Measurements from ENCODE around the gene GHITM. TPM values are rescaled to one million over a fixed set of nuclear protein-coding genes. Genes with fewer than 3 reads are reported as not detected.
"Not testable (repeated sequence)": the region's sequence is repeated elsewhere in the genome, so short reads cannot be mapped to it uniquely, and the experiment has no call there.

GHITM gene, protein sequence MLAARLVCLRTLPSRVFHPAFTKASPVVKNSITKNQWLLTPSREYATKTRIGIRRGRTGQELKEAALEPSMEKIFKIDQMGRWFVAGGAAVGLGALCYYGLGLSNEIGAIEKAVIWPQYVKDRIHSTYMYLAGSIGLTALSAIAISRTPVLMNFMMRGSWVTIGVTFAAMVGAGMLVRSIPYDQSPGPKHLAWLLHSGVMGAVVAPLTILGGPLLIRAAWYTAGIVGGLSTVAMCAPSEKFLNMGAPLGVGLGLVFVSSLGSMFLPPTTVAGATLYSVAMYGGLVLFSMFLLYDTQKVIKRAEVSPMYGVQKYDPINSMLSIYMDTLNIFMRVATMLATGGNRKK
- 176 TPM for polyA plus RNA-seq (ENCODE audit: insufficient read length)
- long read RNA-seq, donor 1, transcript GHITM-201 (9 exons, 2,128 nt): major isoform, 63 of 208 reads
- long read RNA-seq, donor 1, partial matches to known transcripts: 145 of 208 reads
- long read RNA-seq, donor 1, other reads (novel, unspliced or antisense): 0 of 208 reads
- long read RNA-seq, donor 2, transcript GHITM-201 (9 exons, 2,128 nt): major isoform, 53 of 131 reads
- long read RNA-seq, donor 2, partial matches to known transcripts: 78 of 131 reads
- long read RNA-seq, donor 2, other reads (novel, unspliced or antisense): 0 of 131 reads
- long read RNA-seq, donor 3, transcript GHITM-201 (9 exons, 2,128 nt): major isoform, 53 of 139 reads
- long read RNA-seq, donor 3, partial matches to known transcripts: 86 of 139 reads
- long read RNA-seq, donor 3, other reads (novel, unspliced or antisense): 0 of 139 reads
- long read RNA-seq, donor 4, partial matches to known transcripts: 22 of 23 reads
- long read RNA-seq, donor 4, other reads (novel, unspliced or antisense): 0 of 23 reads
- long read RNA-seq, donor 5, transcript GHITM-201 (9 exons, 2,128 nt): major isoform, 135 of 258 reads
- long read RNA-seq, donor 5, partial matches to known transcripts: 123 of 258 reads
- long read RNA-seq, donor 5, other reads (novel, unspliced or antisense): 0 of 258 reads
- long read RNA-seq, donor 6, transcript GHITM-201 (9 exons, 2,128 nt): major isoform, 45 of 129 reads
- long read RNA-seq, donor 6, partial matches to known transcripts: 84 of 129 reads
- long read RNA-seq, donor 6, other reads (novel, unspliced or antisense): 0 of 129 reads
- long read RNA-seq, donor 7, transcript GHITM-201 (9 exons, 2,128 nt): major isoform, 85 of 218 reads
- long read RNA-seq, donor 7, partial matches to known transcripts: 133 of 218 reads
- long read RNA-seq, donor 7, other reads (novel, unspliced or antisense): 0 of 218 reads
- long read RNA-seq, donor 8, transcript GHITM-201 (9 exons, 2,128 nt): major isoform, 42 of 64 reads
- long read RNA-seq, donor 8, partial matches to known transcripts: 22 of 64 reads
- long read RNA-seq, donor 8, other reads (novel, unspliced or antisense): 0 of 64 reads

DNA sequence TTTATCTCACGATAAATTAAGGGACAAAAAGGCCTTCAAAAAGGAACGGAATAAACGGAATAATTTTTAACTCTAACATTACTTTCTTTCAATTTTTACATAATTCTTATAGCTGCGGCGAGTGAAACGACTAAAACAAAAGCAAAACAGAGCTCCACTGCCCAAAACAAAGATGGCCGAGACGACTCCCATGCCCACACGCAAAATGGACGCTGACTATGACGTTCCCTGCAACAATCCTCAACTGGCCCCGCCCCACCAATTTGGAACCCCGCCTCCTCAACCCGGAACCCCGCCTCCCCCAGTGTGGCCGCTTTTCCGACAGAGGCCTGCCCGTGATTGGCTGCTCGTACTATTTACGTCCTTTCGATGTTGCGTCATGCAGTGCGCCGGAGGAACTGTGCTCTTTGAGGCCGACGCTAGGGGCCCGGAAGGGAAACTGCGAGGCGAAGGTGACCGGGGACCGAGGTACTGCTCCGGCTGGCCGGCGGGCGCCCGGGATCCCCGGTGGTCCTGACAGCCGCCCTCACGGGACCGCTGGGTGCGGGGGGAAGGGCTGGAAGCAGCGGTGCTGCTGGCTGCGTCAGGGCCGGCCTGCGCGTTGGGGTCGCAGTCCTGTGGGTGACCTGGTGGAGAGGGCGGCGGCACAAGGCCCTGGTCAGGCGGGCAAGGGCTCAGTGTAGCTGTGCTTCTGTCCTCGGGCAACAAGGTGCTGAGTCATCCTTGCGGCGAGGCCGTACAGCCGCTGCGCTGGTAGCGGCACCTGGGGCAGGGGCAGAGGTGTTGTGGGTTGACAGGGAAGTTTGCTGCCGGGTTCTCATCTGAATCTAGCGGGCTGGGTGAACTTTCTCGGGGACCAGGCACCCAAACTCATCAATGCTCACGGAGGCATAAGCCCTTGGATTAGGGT is at the start of gene GHITM:
Gene GHITM, plus strand, starts transcription at position 384 of the 910 bp plus-strand sequence. CDS start 1,992 bp downstream, outside the sequence.
- DNase-seq: peak; percentile 98

DNA sequence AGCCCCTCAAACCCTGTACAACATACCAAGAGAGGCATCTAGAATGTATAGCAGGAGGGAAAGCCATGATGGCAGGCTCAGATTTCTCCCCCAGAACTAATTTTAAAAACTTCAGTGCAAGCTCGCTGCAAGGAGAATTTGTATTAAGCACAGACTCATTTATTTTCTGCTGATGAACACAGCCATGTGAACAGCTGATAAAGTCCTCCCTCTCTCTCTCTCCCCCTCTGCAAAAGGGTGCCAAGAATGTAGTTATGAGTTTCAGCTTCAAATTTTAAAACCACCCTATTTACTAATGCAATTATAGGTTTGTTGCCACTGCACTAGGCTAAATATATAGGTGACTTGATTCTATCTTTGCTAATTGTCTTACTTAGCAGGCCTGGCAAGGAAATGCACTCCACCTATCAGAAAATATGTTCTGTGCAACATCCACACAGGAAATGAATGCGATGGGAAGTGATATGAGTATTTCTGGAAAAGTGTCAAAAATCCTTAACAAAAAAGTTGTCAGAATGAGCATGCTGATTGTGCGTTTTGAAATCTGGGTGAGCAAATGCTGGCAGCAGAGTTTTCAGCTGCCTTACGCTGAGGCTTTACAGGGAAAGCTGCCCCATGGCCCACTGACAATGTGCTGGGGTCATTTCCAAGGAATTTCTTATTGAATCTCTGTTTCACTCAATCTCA is 43.4 kb upstream of the GHITM start:
- no peak for DNase-seq

DNA sequence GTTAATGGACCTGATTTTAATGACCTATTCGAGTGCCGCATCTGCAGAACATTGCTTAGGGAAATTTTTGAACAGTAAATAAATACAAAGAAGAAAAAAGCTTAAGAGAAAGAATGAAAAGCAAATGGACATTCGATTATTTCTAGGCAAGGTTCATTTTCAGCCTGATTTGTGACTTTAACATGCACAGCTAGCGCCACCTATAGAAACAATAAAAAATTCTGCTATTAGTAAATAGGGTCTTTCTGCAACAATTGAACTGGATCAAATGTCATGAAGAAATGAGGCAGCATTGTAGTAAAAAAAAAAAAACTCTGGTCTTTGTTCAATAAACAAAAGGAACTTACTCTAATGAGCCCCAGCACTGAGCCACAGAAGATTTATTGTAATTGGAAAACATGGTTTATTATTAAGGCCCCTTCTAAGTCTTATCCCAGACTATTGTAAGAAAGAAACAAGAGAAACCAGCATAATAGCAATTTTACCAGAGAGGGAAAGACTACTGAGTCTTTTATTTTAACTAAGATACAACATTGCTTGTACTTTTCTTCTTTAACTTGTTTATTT is 41.4 kb upstream of the GHITM start:
- no peak for DNase-seq

DNA sequence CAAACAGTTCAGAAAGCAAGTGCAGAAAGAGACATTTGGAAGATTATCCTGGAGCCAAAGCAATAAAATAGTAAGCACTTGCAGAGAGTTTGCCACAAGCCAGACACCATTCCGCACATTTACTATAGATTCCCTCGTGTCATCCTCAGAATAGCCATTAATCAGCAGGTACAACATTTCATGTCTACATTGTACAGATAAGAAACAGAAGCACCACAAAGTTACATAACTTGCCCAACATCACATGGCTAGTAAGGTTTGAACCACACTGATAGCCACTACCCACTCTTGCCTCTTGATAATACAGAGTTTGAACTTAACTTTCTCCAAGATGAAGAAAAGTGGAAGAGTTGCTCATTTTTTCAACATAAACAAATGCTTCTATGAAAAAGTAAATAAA is 40.6 kb upstream of the GHITM start:
- DNase-seq: no peak

DNA sequence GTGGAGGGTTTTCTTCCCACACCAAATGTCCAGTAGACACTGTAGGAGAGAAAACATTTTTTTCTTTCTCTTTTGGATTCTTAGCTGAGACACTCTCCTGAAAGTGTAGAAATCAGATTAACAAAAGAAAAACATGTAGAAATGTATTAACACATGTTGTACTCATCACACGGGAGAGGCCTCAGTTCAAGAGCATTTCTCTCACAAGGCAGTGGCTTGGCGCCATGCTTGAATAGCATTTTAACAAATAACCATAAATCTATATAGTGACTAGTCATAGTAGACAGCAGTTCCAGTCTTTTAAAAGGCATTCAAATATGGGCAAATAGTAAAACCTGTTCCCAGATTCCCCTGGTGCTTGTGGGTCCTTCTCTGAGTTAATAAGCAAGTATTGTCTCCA is 38.3 kb upstream of the GHITM start:
- DNase-seq: no peak

DNA sequence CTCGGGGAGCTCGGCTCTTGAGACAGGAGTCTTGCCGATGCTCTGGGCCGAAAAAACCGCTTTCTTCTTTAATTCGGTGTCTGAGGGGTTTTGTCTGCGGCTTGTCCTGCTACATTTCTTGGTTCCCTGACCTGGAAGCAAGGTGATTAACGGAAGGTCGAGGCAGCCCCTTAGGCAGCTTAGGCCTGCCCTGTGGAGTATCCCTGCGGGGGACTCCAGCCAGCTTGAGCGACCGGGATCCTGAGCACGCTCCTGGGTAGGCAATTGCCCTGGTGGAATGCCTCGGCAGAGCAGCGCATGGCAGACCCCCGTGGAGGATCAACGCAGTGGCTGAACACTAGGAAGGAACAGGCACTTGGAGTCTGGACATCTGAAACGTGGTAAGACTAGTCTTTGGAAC is 30.5 kb upstream of the GHITM start:
- DNase-seq: no peak

DNA sequence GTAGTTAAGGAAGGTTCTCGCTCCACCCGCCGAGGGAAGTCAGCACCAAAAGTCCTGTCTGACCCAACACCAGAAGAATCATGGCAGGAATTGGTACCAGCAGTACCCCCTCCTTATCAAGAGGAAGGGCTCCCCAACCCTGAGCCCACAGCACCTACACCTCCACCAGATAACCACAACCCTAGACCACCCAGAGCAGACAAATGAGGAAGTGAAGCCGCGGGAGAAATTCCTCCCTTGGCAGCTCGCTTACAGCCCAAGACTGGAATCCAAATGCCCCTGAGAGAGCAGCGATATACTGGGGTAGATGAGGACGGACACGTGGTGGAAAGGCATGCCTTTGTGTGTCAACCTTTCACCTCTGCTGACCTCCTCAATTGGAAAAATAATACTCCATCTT is 29.5 kb upstream of the GHITM start:
- not testable (repeated sequence) for DNase-seq

DNA sequence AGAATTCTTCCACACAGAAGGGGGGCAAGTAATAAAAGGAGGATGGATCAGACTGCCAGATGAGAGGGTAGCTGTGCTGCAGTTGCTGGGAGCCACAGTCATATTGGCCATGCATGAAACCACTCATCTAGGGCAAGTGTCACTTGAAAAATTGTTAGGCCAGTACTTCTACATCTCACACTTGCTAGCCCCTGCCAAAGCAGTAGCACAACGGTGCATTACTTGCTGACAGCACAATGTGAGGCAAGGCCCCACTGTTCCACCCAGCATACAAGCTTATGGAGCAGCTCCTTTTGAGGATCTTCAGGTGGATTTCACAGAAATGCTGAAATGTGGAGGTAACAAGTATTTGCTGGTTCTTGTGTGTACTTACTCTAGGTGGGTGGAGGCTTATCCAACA is 25.8 kb upstream of the GHITM start:
- not testable (repeated sequence) for DNase-seq

DNA sequence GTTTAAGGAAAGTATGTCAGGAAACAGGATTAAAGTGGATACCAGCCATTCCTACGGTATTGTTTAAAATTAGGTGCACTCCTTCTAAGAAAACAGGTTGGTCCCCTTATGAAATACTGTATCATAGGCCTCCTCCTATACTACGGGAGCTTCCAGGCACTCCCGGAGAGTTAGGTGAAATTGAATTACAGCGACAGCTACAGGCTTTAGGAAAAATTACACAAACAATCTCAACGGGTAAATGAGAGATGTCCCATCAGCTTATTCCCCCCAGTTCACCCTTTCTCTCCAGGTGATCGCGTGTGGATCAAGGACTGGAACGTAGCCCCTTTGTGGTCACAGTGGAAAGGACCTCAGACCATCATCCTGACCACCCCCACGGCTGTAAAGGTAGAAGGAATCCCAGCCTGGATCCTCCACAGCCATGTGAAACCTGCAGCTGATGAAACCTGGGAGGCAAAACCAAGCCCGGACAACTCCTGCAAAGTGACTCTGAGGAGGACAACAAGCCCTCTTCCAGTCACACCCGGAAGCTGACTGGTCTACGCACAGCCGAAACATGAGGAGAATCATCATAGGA is 25.1 kb upstream of the GHITM start:
- no peak for DNase-seq

DNA sequence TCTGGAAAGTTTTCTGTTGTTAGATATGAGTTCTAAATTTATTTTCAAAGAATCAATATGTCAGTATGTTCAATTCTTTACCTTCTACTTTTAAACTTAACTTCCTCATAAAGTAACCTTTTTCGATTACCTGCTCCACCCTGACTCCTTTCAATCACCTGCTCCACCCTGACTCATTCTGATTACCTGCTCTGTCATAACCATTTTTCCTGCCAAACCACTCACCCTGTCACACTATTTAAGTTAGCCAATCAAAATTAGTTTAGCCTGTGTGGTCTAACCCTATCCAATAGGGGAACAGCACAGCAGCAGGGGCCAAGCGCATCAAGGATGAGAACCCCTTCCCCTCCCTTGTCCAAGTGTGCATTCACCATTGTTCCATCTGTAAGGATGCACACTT is 22.1 kb upstream of the GHITM start:
- not testable (repeated sequence) for DNase-seq

DNA sequence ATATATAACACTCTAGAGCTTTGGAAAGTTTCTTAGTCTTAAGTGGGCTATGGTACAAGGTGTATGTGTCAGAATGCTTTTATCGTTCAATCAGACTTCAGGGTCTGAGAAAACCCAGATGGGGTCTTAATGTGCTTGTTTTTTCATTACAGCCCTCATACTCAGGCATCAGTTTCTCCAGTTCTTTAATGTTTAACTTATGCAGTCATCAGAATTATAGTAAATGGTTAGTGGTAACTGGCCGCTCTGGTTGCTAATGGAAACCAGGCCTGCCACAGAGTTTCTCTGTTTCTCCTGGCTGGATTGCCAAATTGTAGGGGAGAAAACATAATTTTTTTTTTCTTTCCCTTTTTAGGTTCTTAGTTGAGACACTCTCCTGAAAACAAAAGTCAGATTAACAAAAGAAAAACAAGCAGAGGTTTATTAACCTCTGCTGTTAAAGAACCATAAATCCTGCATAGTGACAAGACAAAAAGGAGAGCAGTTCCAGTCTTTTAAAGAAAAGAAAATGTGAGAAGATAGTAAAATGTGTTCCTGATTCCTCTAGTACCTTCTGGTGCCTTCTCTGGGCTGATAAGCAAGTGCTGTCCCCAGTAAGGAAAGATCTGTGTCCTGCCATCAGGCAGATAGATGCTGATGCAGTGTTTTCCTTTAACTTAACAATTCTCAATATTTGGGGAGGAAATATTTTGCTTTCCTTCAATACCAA is 21.5 kb upstream of the GHITM start:
- DNase-seq: no peak

DNA sequence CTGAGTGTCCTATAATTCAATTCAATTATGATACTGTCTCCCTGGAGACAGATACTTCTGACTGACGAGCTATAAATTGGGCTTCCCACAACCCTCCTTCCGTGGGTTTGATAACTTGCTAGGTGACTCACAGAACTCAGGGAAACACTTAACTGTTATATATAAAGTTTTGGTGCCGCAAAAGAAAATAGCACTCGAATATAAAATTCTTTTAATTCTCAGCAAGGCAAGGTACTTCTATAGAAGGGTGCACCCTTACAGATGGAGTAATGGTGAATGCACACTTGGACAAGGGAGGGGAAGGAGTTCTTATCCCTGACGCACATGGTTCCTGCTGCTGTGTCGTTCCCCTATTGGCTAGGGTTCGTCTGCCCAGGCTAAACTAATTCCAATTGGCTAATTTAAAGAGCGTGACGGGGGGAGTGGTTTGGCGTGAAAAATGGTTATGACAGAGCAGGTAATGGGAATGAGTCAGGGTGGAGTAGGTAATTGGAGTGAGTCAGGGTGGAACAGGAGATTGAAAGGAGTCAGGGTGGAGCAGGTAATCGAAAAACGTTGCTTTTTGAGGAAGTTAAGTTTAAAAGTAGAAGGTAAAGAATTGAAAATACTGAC is 20.8 kb upstream of the GHITM start:
- DNase-seq: no peak

DNA sequence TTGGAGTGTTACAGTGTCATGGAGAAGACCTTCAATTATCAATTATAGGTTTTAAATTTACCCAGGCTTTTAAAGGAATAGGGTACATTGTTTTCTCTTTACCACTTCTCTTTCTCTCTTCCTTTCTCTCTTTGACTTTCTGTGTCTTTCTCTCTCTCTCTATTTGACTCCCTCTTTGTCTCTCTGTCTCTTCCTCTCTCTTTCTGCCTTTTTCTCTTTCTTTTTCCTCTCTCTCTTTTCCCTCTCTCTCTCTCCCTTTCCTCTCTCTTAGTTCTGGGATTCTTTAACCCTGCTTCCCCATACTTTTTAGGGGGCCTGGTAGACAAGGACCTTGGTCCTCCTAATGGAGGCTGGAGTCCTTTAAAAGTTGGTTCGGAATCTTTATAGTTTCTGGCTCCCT is 15.9 kb upstream of the GHITM start:
- no peak for DNase-seq

DNA sequence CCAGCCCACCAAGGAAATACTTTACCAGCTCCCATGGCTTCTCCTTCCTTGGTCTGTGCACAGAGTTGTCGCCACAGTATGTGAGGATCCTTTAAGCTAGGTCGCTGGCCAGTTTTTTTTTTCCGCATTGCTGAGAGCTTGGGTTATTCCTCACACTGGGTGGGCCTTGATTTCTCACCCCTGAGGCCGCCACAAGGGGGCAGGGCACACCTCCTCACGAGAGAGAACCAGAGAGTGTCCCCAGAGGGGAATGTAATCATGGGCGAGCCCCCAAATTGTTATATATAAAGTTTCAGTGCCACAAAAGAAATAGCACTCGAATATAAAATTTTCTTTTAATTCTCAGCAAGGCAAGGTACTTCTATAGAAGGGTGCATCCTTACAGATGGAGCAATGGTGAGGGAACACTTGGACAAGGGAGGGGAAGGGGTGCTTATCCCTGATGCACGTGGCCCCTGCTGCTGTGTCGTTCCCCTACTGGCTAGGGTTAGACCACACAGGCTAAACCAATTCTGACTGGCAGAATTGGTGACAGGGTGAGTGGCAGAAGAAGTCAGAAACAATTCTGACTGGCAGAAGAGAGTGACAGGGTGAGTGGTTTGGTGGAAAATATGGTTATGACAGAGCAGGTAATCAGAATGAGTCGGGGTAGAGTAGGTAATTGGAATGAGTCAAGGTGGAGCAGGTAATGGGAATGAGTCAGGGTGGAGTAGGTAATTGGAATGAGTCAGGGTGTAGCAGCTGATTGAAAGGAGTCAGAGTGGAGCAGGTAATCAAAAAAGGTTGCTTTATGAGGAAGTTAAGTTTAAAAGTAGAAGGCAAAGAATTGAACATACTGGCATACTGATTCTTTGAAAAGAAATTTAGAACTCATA is 13.2 kb upstream of the GHITM start:
- not testable (repeated sequence) for DNase-seq

DNA sequence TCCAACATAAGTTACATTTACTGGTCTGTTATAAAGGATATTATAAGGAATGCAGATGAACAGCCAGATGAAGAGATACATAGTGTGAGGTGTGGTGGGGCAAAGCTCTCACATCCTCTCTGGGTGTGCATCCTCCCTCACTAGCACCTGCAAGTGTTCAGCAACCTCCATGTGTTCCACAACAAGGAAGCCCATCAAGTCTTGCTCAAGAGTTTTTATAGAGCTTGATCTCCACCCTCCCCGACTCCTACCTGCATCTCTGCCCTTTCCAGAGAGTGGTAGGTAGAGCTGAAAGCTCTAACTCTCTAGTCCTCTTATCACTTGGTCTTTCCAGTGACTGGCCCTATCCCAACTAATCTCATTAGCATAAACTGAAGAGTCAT is 12.5 kb upstream of the GHITM start:
- no peak for DNase-seq

DNA sequence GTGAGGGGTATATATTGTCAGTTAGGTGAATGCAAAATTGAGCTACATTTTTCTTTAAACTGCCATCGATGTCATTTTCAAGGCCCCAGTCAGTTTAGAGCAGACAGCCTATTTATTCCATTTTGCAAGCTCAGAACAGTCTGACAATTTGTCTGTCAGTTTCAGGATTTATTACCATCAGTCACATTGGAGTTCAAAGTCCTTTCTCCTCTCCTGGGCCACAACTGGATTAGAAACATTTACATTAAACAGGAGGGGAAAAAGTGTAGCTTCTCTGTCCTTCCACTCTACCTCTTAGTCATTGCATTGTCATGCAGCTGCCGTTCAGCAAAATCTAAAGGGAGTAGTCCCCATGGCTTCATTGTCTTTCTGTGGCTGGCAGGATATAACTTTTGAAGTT is 3.5 kb upstream of the GHITM start:
- DNase-seq: no peak

DNA sequence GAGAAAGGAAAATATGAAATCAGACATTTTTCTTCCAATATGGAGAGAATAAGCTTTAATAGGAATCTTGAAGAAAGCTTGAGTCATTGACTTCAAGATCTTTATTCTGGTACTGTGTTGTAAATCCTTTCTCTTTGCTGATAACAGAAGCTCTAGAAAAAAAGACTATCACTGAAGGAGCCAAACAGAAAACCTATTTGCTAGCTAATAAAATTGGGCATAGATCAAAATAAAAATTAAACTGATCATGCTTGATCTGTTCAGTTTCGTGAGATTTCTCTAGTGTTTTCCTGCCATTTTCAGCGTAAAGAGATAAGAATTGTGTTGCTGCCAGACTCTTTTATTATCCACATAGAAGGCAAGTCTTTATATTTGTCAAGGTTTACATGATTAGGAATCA is 1.5 kb upstream of the GHITM start:
- no peak for DNase-seq

Measured in left kidney (tissue), 8 donors.